SK-N-SH (cell line): ENCODE measurements around the gene PCIF1. TPM values are rescaled to one million over a fixed set of nuclear protein-coding genes. Genes with fewer than 3 reads are reported as not detected.

Source experiments
- CTCF ChIA-PET: fragments of 300-600, 350-600 bp; formaldehyde crosslinking; extraction: SDS; loops from one replicate; lab custom pipeline; 2021; lab: Yijun Ruan, JAX
- POLR2A ChIA-PET: fragments of 350-600 bp; sonication (Branson Sonifier 250); formaldehyde crosslinking; extraction: SDS; loops from one replicate; lab custom pipeline; 2020; ENCODE audit warnings: antibody characterized with exemption, inconsistent platforms; lab: Yijun Ruan, JAX
- DNase-seq: peaks from one replicate; pipeline ENCODE4 v3.0.0; 2012
- H2AFZ ChIP-seq: fragments of 200-600 bp; sonication (generic); 2 replicates; pipeline ENCODE4 v1.8.1; 2016; ENCODE audit warnings: antibody characterized with exemption, mild to moderate bottlenecking, low read depth
- H3F3A ChIP-seq: fragments of 200-600 bp; sonication (generic); replicated peaks from 2 replicates; pipeline ENCODE3; 2016; ENCODE audit warnings: antibody characterized with exemption, mild to moderate bottlenecking; ENCODE audit not compliant: insufficient read depth
- H3K27ac ChIP-seq, 2 experiments: fragments of 200-500 bp in 1 of 2; fragments of 200-600 bp in 1 of 2; sonication (Bioruptor generic) in 1 of 2; sonication (generic), shearing (Covaris generic) in 1 of 2; 2 replicates each; pipeline versions ENCODE4 v1.5.1 to v1.6.1; 2014 to 2016; ENCODE audit warnings: low read depth in 2 of 2, inconsistent platforms in 1 of 2, low read length in 1 of 2, mild to moderate bottlenecking in 1 of 2, mixed read lengths in 1 of 2
- H3K27me3 ChIP-seq: fragments of 200-600 bp; sonication (generic), shearing (Covaris generic); 2 replicates; pipeline ENCODE4 v1.6.1; 2016; ENCODE audit warnings: mixed run types; ENCODE audit not compliant: insufficient read depth
- H3K36me3 ChIP-seq, 2 experiments: fragments of 200-500 bp in 1 of 2; fragments of 200-600 bp in 1 of 2; sonication (Bioruptor generic) in 1 of 2; sonication (generic) in 1 of 2; replicated peaks in 1 of 2; 2 replicates each; pipeline versions ENCODE3 to v1.5.1; 2014 to 2016; ENCODE audit warnings: low read length in 1 of 2, mild to moderate bottlenecking in 1 of 2; ENCODE audit not compliant: insufficient read depth in 2 of 2, control insufficient read depth in 1 of 2
- H3K4me1 ChIP-seq, 2 experiments: fragments of 200-500 bp in 1 of 2; fragments of 200-600 bp in 1 of 2; sonication (Bioruptor generic) in 1 of 2; sonication (generic), shearing (Covaris generic) in 1 of 2; 2 replicates each; pipeline versions ENCODE4 v1.5.1 to v1.6.1; 2014 to 2016; ENCODE audit warnings: low read depth in 1 of 2, low read length in 1 of 2, mixed run types in 1 of 2; ENCODE audit not compliant: insufficient read depth in 2 of 2, control insufficient read depth in 1 of 2
- H3K4me2 ChIP-seq: fragments of 200-600 bp; sonication (generic), shearing (Covaris generic); 2 replicates; pipeline ENCODE4 v1.6.1; 2017; ENCODE audit warnings: mixed run types
- H3K4me3 ChIP-seq, 2 experiments: fragments of 200-500 bp in 1 of 2; fragments of 200-600 bp in 1 of 2; sonication (Bioruptor generic) in 1 of 2; sonication (generic), shearing (Covaris generic) in 1 of 2; 2 replicates each; pipeline versions ENCODE4 v1.5.1 to v1.8.1; 2014 to 2016; ENCODE audit warnings: low read depth in 2 of 2, inconsistent platforms in 1 of 2, low read length in 1 of 2, mild to moderate bottlenecking in 1 of 2, mixed read lengths in 1 of 2, moderate library complexity in 1 of 2
- H3K79me2 ChIP-seq: fragments of 200-600 bp; sonication (generic); 2 replicates; pipeline ENCODE4 v1.8.1; 2017; ENCODE audit warnings: mild to moderate bottlenecking; ENCODE audit not compliant: insufficient read depth
- H3K9ac ChIP-seq: fragments of 200-600 bp; sonication (generic); 2 replicates; pipeline ENCODE4 v1.6.1; 2017; ENCODE audit warnings: mixed run types
- H3K9me2 ChIP-seq: fragments of 200-600 bp; sonication (generic); 2 replicates; pipeline ENCODE4 v1.6.1; 2017; ENCODE audit warnings: mixed run types
- H3K9me3 ChIP-seq: fragments of 200-600 bp; sonication (generic); 2 replicates; pipeline ENCODE4 v1.6.1; 2017; ENCODE audit warnings: mixed run types, mild to moderate bottlenecking, moderate library complexity
- H4K20me1 ChIP-seq: fragments of 200-600 bp; sonication (generic); 2 replicates; pipeline ENCODE4 v1.6.1; 2017; ENCODE audit warnings: mild to moderate bottlenecking, mixed run types; ENCODE audit not compliant: insufficient read depth
- CHD2 ChIP-seq: fragments of 150-350 bp; IDR thresholded peaks from 2 replicates; pipeline ENCODE4 v1.6.1; 2018; ENCODE audit warnings: low read length; ENCODE audit not compliant: partially characterized antibody
- CTCF ChIP-seq: fragments of 200-600 bp; sonication (generic); IDR thresholded peaks from 2 replicates; pipeline ENCODE4 v1.6.1; 2017; ENCODE audit warnings: antibody characterized with exemption, mild to moderate bottlenecking, moderate library complexity
- ELF1 ChIP-seq: IDR thresholded peaks from 2 replicates; pipeline ENCODE4 v1.4.0; 2012
- FOSL2 ChIP-seq: IDR thresholded peaks from 2 replicates; pipeline ENCODE4 v1.4.0; 2012; ENCODE audit warnings: low read depth, mild to moderate bottlenecking, moderate library complexity, borderline replicate concordance
- MAX ChIP-seq: IDR thresholded peaks from 2 replicates; pipeline ENCODE4 v1.4.0; 2012; ENCODE audit warnings: low read depth
- PBX3 ChIP-seq: IDR thresholded peaks from 2 replicates; pipeline ENCODE4; 2012
- RAD21 ChIP-seq: IDR thresholded peaks from 2 replicates; pipeline ENCODE4 v1.6.1; 2012; ENCODE audit warnings: mild to moderate bottlenecking, low read length
- RFX5 ChIP-seq: IDR thresholded peaks from 2 replicates; pipeline ENCODE4 v1.6.1; 2012; ENCODE audit warnings: mild to moderate bottlenecking, improper control_type of control experiment, low read length
- SIN3A ChIP-seq: IDR thresholded peaks from 2 replicates; pipeline ENCODE4 v1.6.1; 2012; ENCODE audit warnings: low read depth, mild to moderate bottlenecking, low read length, moderate library complexity, borderline replicate concordance
- TAF1 ChIP-seq: IDR thresholded peaks from 2 replicates; pipeline ENCODE4 v1.6.1; 2012; ENCODE audit warnings: low read depth, mild to moderate bottlenecking, low read length, moderate library complexity, borderline replicate concordance
- TCF12 ChIP-seq: IDR thresholded peaks from 2 replicates; pipeline ENCODE4 v1.4.0; 2012
- USF2 ChIP-seq: fragments of 150-350 bp; IDR thresholded peaks from 2 replicates; pipeline ENCODE4 v1.6.1; 2017; ENCODE audit warnings: antibody characterized with exemption, low read length, low read depth, borderline replicate concordance
- WGBS: methylation state at CpG from one replicate; pipeline ENCODE4 v1.1.6; 2017; ENCODE audit warnings: low lambda C conversion rate; 5-methylcytosine and 5-hydroxymethylcytosine counted together
- polyA plus RNA-seq, 3 experiments: library from polyadenylated mRNA; depleted of rRNA; stranded (reverse); fragments of >200 nt; gene quantifications; 2 replicates each; pipeline ENCODE4 v1.2.3, GENCODE V29; 2012

The PCIF1 gene
- polyA plus RNA-seq, 1 of the 3 experiments (the other 2 are of a cell fraction), result 23.1 TPM

- Histone ChIP-seq H3K27me3 (no peaks in the 10 kb centered on the region), H2AFZ (no peak overlapping the region), H3K27ac (no peak overlapping the region), H4K20me1 (no peaks in the 10 kb centered on the region), H3K9ac (no peak overlapping the region), H3K79me2 (no peaks in the 10 kb centered on the region), H3K9me2 (no peaks in the 10 kb centered on the region), H3K36me3 (peaks cover 31 to 65% of the 10 kb centered on the region in 2 experiments), H3K4me1 (no peaks in the 10 kb centered on the region), H3K9me3 (no peaks in the 10 kb centered on the region), H3K4me2 (no peak overlapping the region)
- CTCF ChIA-PET, result interaction anchor here (1.2 to 6.1 kb wide), 5 partner anchors 8 to 133 kb away, joined by 3 to 51 read pairs (median 9); partner anchors contain the start of genes CTSA and NEURL2
- no peak for DNase-seq
- 87% methylated on average over 10 of the region's 19 CpGs for WGBS
- no peak for TF ChIP-seq TAF1
- no peak for TF ChIP-seq FOSL2
- no peak for TF ChIP-seq PBX3
- no peak for TF ChIP-seq ELF1
- TF ChIP-seq CTCF, result no peak
- no peak for TF ChIP-seq CHD2
- no peak for TF ChIP-seq SIN3A
- TF ChIP-seq TCF12, result no peak
- no peak for TF ChIP-seq RFX5
- no peak for TF ChIP-seq USF2
- no peak for TF ChIP-seq RAD21
- TF ChIP-seq MAX, result no peak
- TF ChIP-seq, all 33 proteins: peak for 0
- Histone ChIP-seq H3K4me3 (no peak overlapping the region), H3F3A (no peaks in the 10 kb centered on the region)
- POLR2A ChIA-PET, result interaction anchor here (0.8 to 1.6 kb wide), 4 partner anchors 8 to 23 kb away, joined by 3 to 5 read pairs (median 4); partner anchors contain the start of gene PCIF1
Measured at GRCh38 chr20:45957021-45957941, 22.8 kb downstream of the PCIF1 start.
